Keratinocyte (primary cell): ENCODE data around the gene GPC5.

Experiments used
- CTCF ChIP-seq, 3 experiments: IDR thresholded peaks in 1 of 3; conservative IDR thresholded peaks in 1 of 3; optimal IDR thresholded peaks in 1 of 3; 2 replicates in 2 of 3; 3 replicates in 1 of 3; pipeline versions ENCODE3 to v1.5.1; 2011; ENCODE audit warnings: low read length in 3 of 3, mild to moderate bottlenecking in 3 of 3, moderate library complexity in 2 of 3, control low read depth in 1 of 3, inconsistent platforms in 1 of 3; ENCODE audit not compliant: insufficient read depth in 2 of 3; ENCODE audit errors: extremely low read depth in 1 of 3
- EZH2 ChIP-seq: IDR thresholded peaks from one replicate; pipeline ENCODE4 v1.6.1; 2012; ENCODE audit warnings: inconsistent platforms, mild to moderate bottlenecking, low read length, moderate library complexity

- TF ChIP-seq EZH2 (no peak), CTCF (optimal IDR thresholded peaks at IDR 0.05 in 1 of 3, IDR thresholded peaks at IDR 0.05 in 1 of 3, conservative IDR thresholded peaks at IDR 0.05 in 1 of 3; ENCODE audit: extremely low read depth in 1 of 3, insufficient read depth in 2 of 3, low read length in 3 of 3) (no peak)
These were observed 222.7 kb downstream of the GPC5 start for GRCh38 chr13:91621161-91621560.
